ENCODE data around the gene MKNK1.
A peak's percentile ranks its signal among the peaks of the same experiment; 100 is the strongest.

MKNK1 gene

DNA sequence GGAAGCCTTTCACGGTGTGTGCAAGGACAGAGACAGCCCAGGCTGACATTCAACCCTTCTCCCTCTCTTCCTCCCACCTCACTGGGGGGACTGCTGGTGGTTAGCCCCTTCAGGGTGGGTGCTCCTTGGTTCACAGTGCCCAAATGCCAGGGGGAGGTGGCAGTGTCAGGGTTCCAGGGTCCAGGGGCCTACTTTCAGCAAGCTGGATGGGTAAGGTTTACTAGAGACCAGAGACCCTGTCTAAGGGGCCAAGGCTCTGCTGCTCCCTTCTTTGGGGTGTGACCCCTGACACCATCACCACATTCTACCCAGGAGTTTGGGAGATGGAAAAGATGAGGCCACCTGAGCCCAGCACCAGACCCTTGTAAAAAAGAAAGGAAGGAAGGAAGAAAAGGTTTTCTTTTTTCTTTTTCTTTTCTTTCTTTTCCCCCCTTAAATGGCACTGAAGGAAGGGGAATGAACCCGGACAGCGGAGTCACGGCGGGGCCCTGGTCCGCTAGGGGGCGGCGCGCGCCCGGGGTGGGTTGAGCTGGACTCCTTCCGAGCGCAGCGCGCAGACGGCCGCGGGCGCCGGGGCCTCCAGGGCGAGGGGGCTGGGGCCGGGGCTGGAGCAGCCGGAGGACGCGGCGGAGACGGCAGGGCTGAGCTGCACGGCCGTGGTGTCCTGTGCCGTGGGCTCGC, 71.4 kb downstream of the MKNK1 start:
- Histone ChIP-seq H3K27me3 (ENCODE audit: low read depth, low read length) (peaks cover 24% of the 10 kb centered on the region), H3K4me3 (ENCODE audit: low read depth in 1 of 2, low read length in 2 of 2) (peak overlapping the region in 1 of 2 donors; percentile 50), H3K9me3 (ENCODE audit: control insufficient read depth in 1 of 2, low read length in 2 of 2) (no peaks in the 10 kb centered on the region), H3K36me3 (ENCODE audit: control insufficient read depth in 1 of 2, insufficient read depth in 2 of 2, low read length in 2 of 2) (no peaks in the 10 kb centered on the region), H3K27ac (ENCODE audit: low read length) (no peak overlapping the region), H3K4me1 (ENCODE audit: control insufficient read depth in 1 of 2, insufficient read depth in 2 of 2, low read length in 2 of 2) (peaks cover 2 to 9% of the 10 kb centered on the region in 2 donors)

DNA sequence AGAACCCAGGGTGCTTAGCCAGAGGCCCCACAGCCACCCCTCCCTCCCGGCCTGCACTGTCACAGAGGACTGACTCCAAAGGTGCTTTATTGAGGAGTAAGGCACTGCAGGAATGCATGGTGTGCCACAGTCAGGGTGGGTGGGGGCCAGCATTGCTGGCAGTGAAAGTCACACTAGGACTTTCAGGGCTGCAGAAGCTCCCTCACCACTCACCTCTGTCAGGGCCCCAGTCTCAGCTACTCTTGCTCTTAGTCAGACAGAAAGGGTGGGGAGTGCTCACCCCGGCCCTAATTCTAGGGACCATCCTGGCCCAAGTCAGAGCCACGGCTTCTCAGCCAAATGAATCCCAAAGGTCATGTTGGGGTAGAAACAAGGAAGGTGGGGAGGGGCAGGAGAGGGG, 72.0 kb downstream of the MKNK1 start:
- Histone ChIP-seq H3K27me3 (ENCODE audit: low read depth, low read length) (peaks cover 24% of the 10 kb centered on the region), H3K4me1 (ENCODE audit: control insufficient read depth in 1 of 2, insufficient read depth in 2 of 2, low read length in 2 of 2) (peaks cover 6 to 9% of the 10 kb centered on the region in 2 donors), H3K27ac (ENCODE audit: low read length) (no peak overlapping the region), H3K36me3 (ENCODE audit: control insufficient read depth in 1 of 2, insufficient read depth in 2 of 2, low read length in 2 of 2) (no peaks in the 10 kb centered on the region), H3K4me3 (ENCODE audit: low read depth in 1 of 2, low read length in 2 of 2) (no peak overlapping the region), H3K9me3 (ENCODE audit: control insufficient read depth in 1 of 2, low read length in 2 of 2) (no peaks in the 10 kb centered on the region)

DNA sequence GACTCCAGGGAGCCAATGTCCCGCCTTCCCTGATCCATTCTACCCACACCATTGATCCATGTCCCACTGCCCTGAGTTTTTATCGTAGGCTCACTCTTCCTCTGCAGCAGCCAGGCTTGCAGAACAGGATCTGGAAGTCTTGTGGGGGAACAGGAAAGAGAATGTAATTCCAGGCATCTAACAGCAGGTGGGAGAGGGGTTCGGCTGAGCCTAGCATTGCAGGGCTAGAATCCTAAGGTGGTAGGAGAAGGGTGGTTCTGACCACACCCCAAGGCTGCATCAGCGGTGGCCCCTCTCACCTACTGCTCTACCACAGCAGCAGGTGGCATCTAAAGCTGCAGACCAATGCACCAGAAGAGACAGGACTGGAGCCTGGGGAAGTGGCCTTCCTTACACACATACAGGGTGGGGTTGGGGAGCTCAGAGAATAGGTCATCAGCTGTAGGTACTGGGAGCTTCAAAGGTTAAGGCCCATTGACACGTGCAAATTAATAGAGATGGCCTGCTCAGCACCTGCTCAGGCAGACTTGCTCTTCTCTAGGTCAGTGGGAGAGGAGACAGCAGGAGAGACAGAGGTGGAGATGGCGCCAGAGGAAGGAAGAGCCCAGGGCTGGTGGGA, 73.2 kb downstream of the MKNK1 start:
- no peaks in the 10 kb centered on the region for H3K9me3 ChIP-seq (ENCODE audit: control insufficient read depth in 1 of 2, low read length in 2 of 2)
- H3K36me3 ChIP-seq (ENCODE audit: control insufficient read depth in 1 of 2, insufficient read depth in 2 of 2, low read length in 2 of 2): no peaks in the 10 kb centered on the region
- H3K27ac ChIP-seq (ENCODE audit: low read length): no peak overlapping the region
- H3K4me3 ChIP-seq (ENCODE audit: low read depth in 1 of 2, low read length in 2 of 2): no peak overlapping the region
- H3K4me1 ChIP-seq (ENCODE audit: control insufficient read depth in 1 of 2, insufficient read depth in 2 of 2, low read length in 2 of 2): peaks cover 6 to 9% of the 10 kb centered on the region in 2 donors
- peaks cover 24% of the 10 kb centered on the region for H3K27me3 ChIP-seq (ENCODE audit: low read depth, low read length)

DNA sequence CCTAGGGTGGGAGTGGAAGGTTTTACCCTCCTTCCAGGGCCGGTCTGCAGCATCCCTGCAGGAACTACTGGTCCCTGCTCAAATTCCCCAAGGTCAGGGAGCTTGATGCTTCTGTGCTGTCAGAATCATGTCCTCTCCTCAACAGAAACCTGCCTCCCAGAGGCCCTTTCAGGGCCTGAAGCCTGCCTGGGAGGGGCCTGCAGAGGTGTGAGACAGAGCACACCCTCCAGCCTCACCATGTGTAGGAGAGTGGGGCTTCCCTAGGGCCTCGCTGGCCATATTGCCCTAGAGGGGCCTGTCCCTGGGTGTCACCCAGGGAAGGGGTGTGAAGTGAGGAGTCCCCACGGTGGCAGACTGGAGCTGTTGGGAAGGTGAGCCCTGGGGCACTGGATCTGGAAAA, 73.8 kb downstream of the MKNK1 start:
- H3K4me1 ChIP-seq (ENCODE audit: control insufficient read depth in 1 of 2, insufficient read depth in 2 of 2, low read length in 2 of 2): peaks cover 6 to 9% of the 10 kb centered on the region in 2 donors
- H3K4me3 ChIP-seq (ENCODE audit: low read depth in 1 of 2, low read length in 2 of 2): no peak overlapping the region
- no peaks in the 10 kb centered on the region for H3K36me3 ChIP-seq (ENCODE audit: control insufficient read depth in 1 of 2, insufficient read depth in 2 of 2, low read length in 2 of 2)
- H3K27me3 ChIP-seq (ENCODE audit: low read depth, low read length): peaks cover 23% of the 10 kb centered on the region
- no peaks in the 10 kb centered on the region for H3K9me3 ChIP-seq (ENCODE audit: control insufficient read depth in 1 of 2, low read length in 2 of 2)
- no peak overlapping the region for H3K27ac ChIP-seq (ENCODE audit: low read length)

DNA sequence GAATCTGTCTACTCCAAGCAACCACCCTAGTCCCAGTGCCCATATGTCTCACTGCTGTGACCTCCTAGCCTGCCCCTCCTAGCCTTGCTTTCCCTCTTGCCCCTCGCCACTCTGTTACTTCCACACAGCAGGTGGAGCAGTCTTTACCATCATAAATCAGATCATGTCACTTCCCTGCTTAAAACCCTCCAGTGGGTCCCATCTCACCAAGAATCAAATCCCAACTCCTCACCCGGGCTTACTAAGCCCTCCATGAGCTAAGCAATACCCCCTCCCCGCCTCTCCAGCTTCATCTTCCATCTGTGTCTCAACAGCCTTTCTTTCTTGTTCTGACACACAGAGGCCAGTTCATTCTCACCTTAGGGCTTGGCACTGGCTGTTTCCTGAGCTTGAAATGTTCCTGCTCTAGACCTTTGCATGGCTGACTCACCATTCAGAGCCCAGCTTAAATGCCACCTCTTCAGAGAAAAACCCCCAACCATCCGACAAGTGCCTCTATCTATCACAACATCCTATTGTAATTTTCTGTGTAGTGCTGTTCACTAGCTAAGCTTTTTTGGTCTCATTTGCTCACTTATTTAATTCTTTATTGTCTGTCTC, 74.9 kb downstream of the MKNK1 start:
- Histone ChIP-seq H3K27me3 (ENCODE audit: low read depth, low read length) (peaks cover 18% of the 10 kb centered on the region), H3K27ac (ENCODE audit: low read length) (no peak overlapping the region), H3K4me3 (ENCODE audit: low read depth in 1 of 2, low read length in 2 of 2) (no peak overlapping the region), H3K36me3 (ENCODE audit: control insufficient read depth in 1 of 2, insufficient read depth in 2 of 2, low read length in 2 of 2) (no peaks in the 10 kb centered on the region), H3K4me1 (ENCODE audit: control insufficient read depth in 1 of 2, insufficient read depth in 2 of 2, low read length in 2 of 2) (peaks cover 6 to 9% of the 10 kb centered on the region in 2 donors), H3K9me3 (ENCODE audit: control insufficient read depth in 1 of 2, low read length in 2 of 2) (no peaks in the 10 kb centered on the region)

DNA sequence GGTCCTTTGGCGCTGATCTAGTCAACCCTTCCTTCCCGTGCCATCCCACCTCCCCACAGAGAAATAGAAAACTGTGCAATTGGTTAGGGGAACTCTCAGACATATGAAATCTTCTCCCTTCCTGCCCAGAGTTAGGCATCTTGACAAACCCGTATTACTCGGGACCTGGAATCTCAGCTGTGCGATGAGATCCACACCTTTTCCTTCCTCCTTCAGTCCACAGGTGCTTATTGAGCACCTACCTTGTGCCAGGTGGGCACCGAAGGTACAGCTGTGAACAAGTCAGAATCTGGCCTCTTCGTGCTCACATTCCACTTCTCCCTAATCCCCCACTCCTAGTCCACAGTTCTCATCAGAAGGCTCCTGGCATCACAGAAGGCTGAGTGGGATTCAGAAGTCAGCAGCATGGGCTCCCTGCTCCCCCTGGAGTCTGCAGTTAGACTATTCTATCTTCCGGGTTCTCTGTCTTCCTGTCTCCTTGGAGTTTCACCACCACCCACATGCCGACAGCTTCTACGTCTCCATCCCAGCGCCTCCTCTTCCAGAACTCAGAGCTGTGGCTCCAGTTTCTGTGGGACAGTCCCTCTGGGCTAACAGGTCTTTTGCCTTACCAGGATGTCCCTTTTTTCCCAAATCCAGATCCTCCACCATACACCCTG, 75.6 kb downstream of the MKNK1 start:
- Histone ChIP-seq H3K27ac (ENCODE audit: low read length) (no peak overlapping the region), H3K36me3 (ENCODE audit: control insufficient read depth in 1 of 2, insufficient read depth in 2 of 2, low read length in 2 of 2) (no peaks in the 10 kb centered on the region), H3K4me3 (ENCODE audit: low read depth in 1 of 2, low read length in 2 of 2) (no peak overlapping the region), H3K27me3 (ENCODE audit: low read depth, low read length) (peaks cover 18% of the 10 kb centered on the region), H3K4me1 (ENCODE audit: control insufficient read depth in 1 of 2, insufficient read depth in 2 of 2, low read length in 2 of 2) (peaks cover 6% of the 10 kb centered on the region in 2 donors), H3K9me3 (ENCODE audit: control insufficient read depth in 1 of 2, low read length in 2 of 2) (no peaks in the 10 kb centered on the region)

DNA sequence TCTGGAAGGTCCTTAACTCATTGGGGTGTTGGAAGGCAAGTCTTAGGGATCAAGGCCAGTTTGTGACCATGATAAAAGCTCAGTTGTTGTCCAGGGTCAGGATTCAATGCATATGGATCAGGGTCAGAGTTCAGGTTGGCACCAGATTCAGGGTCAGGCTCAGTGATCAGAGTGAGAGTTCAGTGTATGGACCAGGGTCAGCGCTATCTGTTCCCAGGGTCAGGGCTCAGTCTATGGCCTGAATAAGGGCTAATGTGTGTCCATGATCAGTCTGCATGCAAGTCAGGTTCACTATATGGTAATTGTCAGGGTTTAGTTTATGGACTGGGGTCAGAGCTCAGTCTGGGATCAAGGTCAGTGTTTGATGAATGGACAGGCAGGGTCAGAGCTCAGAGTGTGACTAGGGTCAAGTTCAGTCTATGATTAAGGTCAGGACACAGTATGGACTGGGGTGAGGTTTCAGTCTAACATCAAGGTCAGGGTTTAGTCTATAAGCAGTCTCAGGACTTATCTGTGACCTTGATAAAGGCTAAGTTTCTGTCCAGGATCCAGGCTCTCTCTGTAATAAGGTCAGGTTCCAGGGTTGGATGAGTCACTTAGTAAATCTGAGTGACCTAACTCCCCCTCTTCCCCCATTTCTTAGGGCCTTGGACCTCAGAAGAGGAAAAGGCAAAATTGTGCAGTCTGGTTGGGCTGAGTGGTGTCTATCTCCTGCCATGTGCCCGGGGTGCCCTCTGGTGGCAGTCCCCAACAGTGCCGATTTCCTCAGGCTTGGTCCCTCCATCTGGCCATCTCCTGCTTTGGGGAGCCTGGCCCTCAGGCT, 76.4 kb downstream of the MKNK1 start:
- Histone ChIP-seq H3K27me3 (ENCODE audit: low read depth, low read length) (peaks cover 18% of the 10 kb centered on the region), H3K36me3 (ENCODE audit: control insufficient read depth in 1 of 2, insufficient read depth in 2 of 2, low read length in 2 of 2) (no peaks in the 10 kb centered on the region), H3K4me1 (ENCODE audit: control insufficient read depth in 1 of 2, insufficient read depth in 2 of 2, low read length in 2 of 2) (peaks cover 5 to 6% of the 10 kb centered on the region in 2 donors), H3K9me3 (ENCODE audit: control insufficient read depth in 1 of 2, low read length in 2 of 2) (no peaks in the 10 kb centered on the region), H3K27ac (ENCODE audit: low read length) (no peak overlapping the region), H3K4me3 (ENCODE audit: low read depth in 1 of 2, low read length in 2 of 2) (no peak overlapping the region)

DNA sequence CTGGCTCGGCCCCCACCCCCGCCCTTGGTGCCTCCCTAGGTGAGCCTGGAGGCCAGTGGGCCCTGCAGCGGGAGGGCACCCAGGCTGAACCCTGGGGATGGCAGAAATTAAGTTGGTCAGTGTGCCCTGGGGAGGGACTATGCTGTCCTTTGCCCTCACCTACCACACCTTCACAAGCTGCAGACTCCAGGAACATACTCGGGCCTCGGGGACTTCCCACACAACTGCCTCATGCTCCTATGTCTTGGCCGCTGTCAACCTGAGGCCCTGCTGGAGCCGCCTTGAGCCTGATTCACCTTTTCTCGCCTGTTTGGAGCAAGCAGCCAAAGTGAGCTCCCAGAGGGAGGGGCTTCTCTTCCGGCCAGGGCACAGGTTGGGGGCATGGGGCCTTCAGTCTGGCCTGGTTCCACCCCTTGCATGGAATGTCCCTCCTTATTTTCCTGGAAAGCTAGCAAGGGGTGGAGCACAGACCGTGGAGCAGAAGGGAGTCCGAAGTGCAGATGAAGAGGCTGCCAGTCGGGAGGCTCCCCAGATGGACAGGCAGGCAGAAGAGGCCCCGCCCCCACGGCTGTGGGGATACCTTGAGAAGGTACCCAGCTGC, 77.3 kb downstream of the MKNK1 start:
- Histone ChIP-seq H3K27me3 (ENCODE audit: low read depth, low read length) (peaks cover 18% of the 10 kb centered on the region), H3K9me3 (ENCODE audit: control insufficient read depth in 1 of 2, low read length in 2 of 2) (no peaks in the 10 kb centered on the region), H3K4me3 (ENCODE audit: low read depth in 1 of 2, low read length in 2 of 2) (no peak overlapping the region), H3K4me1 (ENCODE audit: control insufficient read depth in 1 of 2, insufficient read depth in 2 of 2, low read length in 2 of 2) (peaks cover 3 to 6% of the 10 kb centered on the region in 2 donors), H3K36me3 (ENCODE audit: control insufficient read depth in 1 of 2, insufficient read depth in 2 of 2, low read length in 2 of 2) (no peaks in the 10 kb centered on the region), H3K27ac (ENCODE audit: low read length) (no peak overlapping the region)

DNA sequence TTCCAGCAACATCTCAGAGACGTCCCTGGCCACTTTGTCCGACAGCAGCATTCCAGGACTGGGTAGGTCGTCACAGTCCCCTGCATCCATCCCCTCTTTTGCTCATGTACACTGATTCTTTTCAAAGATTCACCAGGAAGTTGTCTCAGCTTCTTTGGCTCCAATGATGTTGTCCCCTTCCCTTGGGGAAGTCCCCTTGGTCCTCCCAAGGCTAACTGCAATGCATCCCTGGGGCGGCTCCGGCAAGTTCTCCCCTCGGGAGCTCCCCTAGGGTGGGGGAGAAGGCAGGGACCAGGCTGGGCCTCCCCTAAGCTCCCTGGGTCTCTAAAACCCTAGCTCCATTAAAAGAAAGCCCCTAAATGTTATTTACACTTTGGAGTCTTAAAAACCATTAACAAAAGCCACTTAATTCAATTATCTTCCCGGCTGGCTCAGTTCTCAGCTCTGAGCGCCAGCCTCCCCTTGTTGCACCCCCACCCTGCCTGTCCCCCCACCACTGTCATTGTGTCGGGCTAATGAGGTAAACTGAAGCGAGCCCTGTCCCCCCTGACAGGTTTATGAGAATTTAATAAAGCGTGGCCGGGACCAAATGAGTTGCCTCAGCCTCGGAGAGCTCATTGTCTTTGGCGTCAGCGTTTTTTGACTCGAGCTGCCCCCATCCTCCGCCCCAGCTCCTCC, 77.9 kb downstream of the MKNK1 start:
- Histone ChIP-seq H3K4me3 (ENCODE audit: low read depth in 1 of 2, low read length in 2 of 2) (no peak overlapping the region), H3K27me3 (ENCODE audit: low read depth, low read length) (peaks cover 17% of the 10 kb centered on the region), H3K36me3 (ENCODE audit: control insufficient read depth in 1 of 2, insufficient read depth in 2 of 2, low read length in 2 of 2) (no peaks in the 10 kb centered on the region), H3K4me1 (ENCODE audit: control insufficient read depth in 1 of 2, insufficient read depth in 2 of 2, low read length in 2 of 2) (peaks cover 3 to 6% of the 10 kb centered on the region in 2 donors), H3K27ac (ENCODE audit: low read length) (no peak overlapping the region), H3K9me3 (ENCODE audit: control insufficient read depth in 1 of 2, low read length in 2 of 2) (no peaks in the 10 kb centered on the region)

DNA sequence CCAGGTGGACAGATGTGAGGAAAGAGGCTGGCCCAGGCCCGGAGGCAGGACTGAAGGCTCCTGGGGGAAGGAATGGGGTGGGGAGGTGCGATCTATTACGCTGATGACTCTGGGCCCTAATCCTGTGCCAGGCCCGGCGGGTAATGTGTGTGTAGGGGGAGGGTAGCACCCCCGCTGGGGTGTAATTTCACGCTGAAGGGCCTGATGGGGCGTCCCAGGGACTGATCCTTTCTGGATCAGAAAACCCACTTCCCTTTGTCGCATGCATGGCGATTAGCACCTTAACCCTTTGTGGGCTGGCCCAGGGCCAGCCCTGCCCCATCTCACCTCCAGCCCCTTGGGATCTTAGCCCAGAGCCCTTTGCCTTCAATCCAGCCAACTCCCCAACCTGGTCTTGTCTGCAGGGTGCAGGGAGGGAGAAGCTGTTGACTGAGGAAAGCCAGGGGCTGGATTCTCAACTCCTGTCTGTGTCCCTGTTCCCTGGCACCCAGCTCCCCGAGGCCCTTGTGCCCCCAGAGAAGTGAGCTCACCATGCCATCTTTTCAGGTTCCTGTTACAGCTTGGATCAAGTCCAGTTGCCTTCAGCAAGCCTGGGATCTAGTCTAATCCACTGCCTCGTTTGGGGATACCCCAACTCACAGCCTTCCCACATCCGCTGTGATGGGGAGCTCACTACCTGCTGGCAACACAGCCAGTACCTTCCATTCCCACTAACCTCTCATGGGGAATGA, 78.7 kb downstream of the MKNK1 start:
- peaks cover 3 to 6% of the 10 kb centered on the region in 2 donors for H3K4me1 ChIP-seq (ENCODE audit: control insufficient read depth in 1 of 2, insufficient read depth in 2 of 2, low read length in 2 of 2)
- H3K9me3 ChIP-seq (ENCODE audit: control insufficient read depth in 1 of 2, low read length in 2 of 2): no peaks in the 10 kb centered on the region
- H3K27ac ChIP-seq (ENCODE audit: low read length): no peak overlapping the region
- H3K27me3 ChIP-seq (ENCODE audit: low read depth, low read length): peaks cover 14% of the 10 kb centered on the region
- no peaks in the 10 kb centered on the region for H3K36me3 ChIP-seq (ENCODE audit: control insufficient read depth in 1 of 2, insufficient read depth in 2 of 2, low read length in 2 of 2)
- no peak overlapping the region for H3K4me3 ChIP-seq (ENCODE audit: low read depth in 1 of 2, low read length in 2 of 2)

Data from muscle layer of duodenum (tissue), 2 donors.